Placental epithelial cell (primary cell): ENCODE data around the gene CUEDC2. TPM values are rescaled to one million over a fixed set of nuclear protein-coding genes. Genes with fewer than 3 reads are reported as not detected.

Experiments
- small RNA-seq: library from RNA; depleted of rRNA; stranded (forward); fragments of <200 nt; gene quantifications from one replicate; pipeline ENCODE3, GENCODE V24; 2012
- total RNA-seq: library from RNA; depleted of rRNA; stranded (reverse); fragments of >200 nt; gene quantifications from 2 replicates; pipeline ENCODE4 v1.2.3, GENCODE V29; 2012

Gene CUEDC2
- total RNA-seq = 25.9 and 41.6 TPM in 2 replicates

DNA sequence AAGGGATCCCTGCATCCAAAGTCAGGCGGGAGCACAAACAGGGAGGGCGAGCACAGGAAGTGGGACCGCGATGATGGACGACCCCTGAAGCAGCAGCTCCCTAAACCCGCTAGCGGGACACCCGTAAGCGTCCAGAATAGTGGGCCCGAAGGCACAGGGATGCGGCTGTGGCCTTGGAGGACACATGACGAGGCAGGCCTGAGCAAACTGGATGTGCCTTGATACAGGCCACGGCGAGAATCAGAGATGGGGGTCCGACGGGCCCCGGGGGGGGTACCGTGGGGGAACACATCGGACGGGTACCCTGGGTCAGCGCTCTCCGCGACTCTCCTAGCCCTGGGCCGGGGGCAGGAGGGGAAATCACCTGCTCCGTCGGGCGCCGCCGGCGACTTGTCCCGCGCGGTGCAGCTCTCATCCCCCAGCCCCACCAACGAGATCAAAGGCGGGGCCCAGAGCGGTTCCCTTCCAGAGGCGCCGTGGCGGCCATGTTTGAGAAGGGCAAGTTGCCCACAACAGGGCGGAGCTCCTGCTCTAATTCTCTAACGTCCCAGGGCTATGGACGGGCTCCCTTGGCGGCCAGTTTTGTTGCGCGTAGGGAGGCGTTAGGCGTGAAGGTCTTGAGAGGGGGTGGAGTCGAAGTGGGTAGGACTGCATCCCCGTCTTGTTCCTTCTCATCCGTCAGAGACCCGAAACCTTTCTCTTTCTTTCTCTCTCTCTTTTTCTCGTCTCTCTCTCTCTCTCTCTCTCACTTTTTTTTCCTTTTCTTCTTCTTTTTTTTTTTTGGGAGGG is at the start of gene CUEDC2:
CUEDC2 (minus strand) TSS at position 413 of the 789 bp plus-strand sequence. CDS start 7,386 bp downstream, outside the sequence.

DNA sequence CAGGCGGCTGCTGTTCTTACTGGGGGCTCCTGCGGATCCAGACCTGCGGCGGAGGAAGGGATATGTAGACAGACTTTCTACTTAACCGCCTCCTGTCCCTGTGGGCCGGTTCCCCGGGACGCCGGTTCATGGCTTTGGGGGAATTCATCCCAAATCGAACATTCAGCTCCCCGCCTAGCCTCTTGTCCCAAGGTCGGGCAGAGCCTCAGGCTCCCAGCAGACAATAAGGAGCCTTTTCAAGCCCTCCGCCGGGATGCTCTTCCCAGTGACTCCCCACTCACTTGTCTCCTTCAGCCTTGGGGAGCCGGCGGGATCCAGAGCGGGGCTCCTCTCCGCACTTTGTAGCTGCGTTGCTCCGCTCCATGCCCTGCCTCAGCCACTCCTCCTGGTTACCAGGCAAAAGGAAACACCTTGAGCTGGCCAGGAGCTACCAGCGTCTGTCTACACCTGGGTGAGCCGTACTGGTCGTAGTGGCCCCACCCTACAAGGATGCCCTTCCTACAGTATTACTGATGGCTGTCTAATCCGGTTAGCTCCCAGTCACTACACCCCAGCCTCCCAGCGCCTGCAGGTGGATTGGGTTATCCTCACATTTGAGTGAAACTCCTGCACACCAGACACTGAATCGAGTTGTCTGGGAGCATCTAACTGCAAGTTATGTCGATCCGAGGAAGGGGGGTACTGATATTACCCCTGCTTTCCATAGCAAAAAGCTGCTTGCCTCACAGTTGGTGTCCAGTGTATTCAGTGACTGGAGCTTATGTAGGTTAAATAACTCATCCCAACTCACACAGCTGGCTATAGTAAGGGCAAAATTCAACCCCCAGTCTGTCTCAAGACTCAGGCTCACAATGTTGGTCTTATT is 19.0 kb upstream of the CUEDC2 start, which contains the start of gene C10orf95:
C10orf95 (minus strand) TSS at position 439 of the 865 bp plus-strand sequence. CDS start 450 bp downstream, outside the sequence.

GRCh38 chr10:102420714-102421506 is 11.5 kb downstream of the CUEDC2 start, which contains the start of gene FBXL15:
Gene FBXL15 (plus strand): TSS chr10:102420836. CDS start chr10:102421130, 294 bp downstream.

GRCh38 chr10:102418622-102419268 is 13.6 kb downstream of the CUEDC2 start, which contains the start of gene PSD:
Gene PSD (minus strand): TSS chr10:102418785. CDS start chr10:102417038, 1,747 bp downstream.

DNA sequence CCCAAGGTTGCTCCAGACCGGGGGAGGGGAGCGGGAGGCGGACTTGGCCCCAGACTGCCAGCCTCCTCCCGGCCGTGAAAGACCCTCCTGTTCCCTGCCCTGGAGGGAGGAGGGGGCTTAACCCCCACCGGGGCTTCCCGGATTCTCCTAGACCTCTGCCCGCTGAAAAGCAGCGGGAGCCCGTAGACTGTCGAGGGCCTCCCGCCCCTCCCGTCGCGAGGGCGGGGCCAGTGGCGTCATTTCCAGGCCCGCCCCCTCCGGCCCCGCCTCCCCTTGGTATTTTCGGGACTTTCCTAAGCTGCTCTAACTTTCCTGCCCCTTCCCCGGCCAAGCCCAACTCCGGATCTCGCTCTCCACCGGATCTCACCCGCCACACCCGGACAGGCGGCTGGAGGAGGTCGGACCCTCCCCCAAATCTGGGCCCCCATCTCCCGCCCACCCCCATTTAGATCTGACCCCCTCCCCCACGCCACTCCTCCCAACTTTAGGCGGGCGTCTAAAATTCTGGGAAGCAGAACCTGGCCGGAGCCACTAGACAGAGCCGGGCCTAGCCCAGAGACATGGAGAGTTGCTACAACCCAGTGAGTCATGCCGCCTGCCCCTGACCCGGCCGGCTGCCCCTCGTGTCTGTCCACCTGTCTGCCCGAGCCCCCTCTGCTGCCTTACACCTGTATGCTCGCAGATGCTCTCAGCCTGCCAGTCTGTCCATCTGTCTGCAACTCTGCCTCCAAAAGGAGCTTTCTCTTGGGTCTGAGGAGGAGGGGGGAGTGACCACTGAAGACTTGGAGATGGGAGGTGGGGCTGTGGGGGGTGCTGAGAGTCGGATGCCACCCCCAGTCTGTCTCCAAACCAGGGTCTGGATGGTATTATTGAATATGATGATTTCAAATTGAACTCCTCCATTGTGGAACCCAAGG is 36.7 kb downstream of the CUEDC2 start, which contains the start of gene NFKB2:
NFKB2 (plus strand) TSS at position 306 of the 917 bp plus-strand sequence; CDS start at position 561, 255 bp downstream.

Small RNA genes within 50 kb of the gene (small RNA-seq; reads per million reads assigned to genes)
- gene MIR146B = 30.5 reads per million, percentile 97 among the genes with 10 or more reads in this experiment

Other genes with a start within 250 kb of the CUEDC2 start
- gene ELOVL3, start 206.3 kb downstream of the CUEDC2 start, total RNA-seq = not detected in 2 replicates
- not detected in 2 replicates for gene PITX3, start 191.1 kb downstream of the CUEDC2 start, total RNA-seq
- 46.7 and 72.2 TPM in 2 replicates for gene GBF1, start 187.0 kb downstream of the CUEDC2 start, total RNA-seq
- 15.3 and 19.0 TPM in 2 replicates for gene NFKB2, start 36.9 kb downstream of the CUEDC2 start, total RNA-seq
- gene PSD, start 13.8 kb downstream of the CUEDC2 start, total RNA-seq = 2.3 and 12.2 TPM in 2 replicates
- 8.7 and 14.5 TPM in 2 replicates for gene FBXL15, start 11.7 kb downstream of the CUEDC2 start, total RNA-seq
- gene C10orf95, start 19.0 kb upstream of the CUEDC2 start, total RNA-seq = 1.3 TPM in 1 of 2 replicates, not detected in the other
- gene ACTR1A, start 70.1 kb upstream of the CUEDC2 start, total RNA-seq = 80.5 and 158 TPM in 2 replicates
- gene SUFU, start 71.4 kb upstream of the CUEDC2 start, total RNA-seq = 4.7 and 7.5 TPM in 2 replicates
- 69.0 and 139 TPM in 2 replicates for gene TRIM8, start 211.9 kb upstream of the CUEDC2 start, total RNA-seq